OCI-LY7 (cell line): ENCODE results near the gene KLF12.

Experiments used
- CTCF ChIP-seq: fragments of 200-600 bp; sonication (generic); conservative IDR thresholded peaks from 2 replicates; pipeline ENCODE4 v1.5.1; 2014; ENCODE audit warnings: mild to moderate bottlenecking, antibody characterized with exemption, low read length, moderate library complexity, mixed read lengths
- EZH2phosphoT487 ChIP-seq: fragments of 200-600 bp; sonication (generic); IDR thresholded peaks from 2 replicates; pipeline ENCODE4 v1.6.1; 2018; ENCODE audit warnings: low read depth, borderline replicate concordance, mild to moderate bottlenecking, mixed run types, antibody characterized with exemption, low read length, moderate library complexity, mixed read lengths

- no peak for TF ChIP-seq CTCF
- TF ChIP-seq EZH2phosphoT487: no peak
Observed at GRCh38 chr13:74092711-74093110, 41.5 kb downstream of the KLF12 start.
